ENCODE data around the gene TDG.

The TDG gene

GRCh38 chr12:103965590-103966504 lies at the start of gene TDG:
Gene TDG, plus strand, starts transcription at chr12:103965872. Its CDS starts 166 bp downstream, at chr12:103966038.
- DNase-seq = peak; percentile 99

GRCh38 chr12:103917873-103918272 lies 47.8 kb upstream of the TDG start:
- no peak for DNase-seq

DNA sequence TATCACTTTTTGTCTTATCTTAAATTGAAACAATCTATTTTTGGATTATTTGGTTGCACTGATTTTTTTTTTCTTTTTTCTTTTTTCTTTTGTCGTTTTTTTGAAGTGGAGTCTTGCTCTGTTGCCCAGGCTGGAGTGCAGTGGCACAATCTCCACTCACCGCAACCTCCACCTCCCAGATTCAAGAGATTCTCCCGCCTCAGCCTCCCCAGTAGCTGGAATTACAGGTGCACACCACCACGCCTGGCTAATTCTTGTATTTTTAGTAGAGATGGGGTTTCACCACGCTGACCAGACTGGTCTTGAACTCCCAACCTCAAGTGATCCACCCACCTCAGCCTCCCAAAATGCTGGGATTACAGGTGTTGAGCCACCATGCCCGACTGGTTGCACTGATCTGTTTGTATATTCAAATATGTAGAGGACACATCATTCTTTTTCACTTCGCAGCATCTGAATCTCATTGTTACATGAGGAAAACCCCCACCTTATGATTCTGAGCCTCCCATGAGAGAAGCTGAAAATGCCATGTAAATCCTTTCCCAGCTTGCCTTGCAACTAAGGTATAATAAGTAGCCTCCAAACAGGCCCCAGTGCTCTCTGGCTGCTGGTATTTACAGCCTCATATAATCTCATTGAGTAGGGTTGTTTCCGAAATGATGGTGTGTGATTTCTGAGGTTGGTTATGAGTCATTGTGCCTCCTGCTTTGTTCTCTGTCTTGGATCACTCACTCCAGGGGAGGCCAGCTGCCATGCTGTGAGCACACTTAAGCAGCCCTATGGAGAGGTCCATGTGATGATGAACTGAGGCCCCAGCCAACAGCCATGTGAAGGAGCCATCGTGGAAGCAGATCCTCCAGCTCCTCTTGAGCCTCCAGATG lies 40.7 kb upstream of the TDG start:
- no peak for DNase-seq

- DNase-seq = peak; percentile 35
Observed at GRCh38 chr12:103928682-103929045, 37.0 kb upstream of the TDG start.

- peak; percentile 95 for DNase-seq
Observed at GRCh38 chr12:103929046-103929783, 36.5 kb upstream of the TDG start.

- no peak for DNase-seq
Observed at GRCh38 chr12:103929784-103930033, 36.0 kb upstream of the TDG start.

- peak; percentile 99 for DNase-seq
Observed at GRCh38 chr12:103930034-103930786, 35.5 kb upstream of the TDG start, which contains the start of gene HSP90B1. Gene HSP90B1, plus strand, starts transcription at chr12:103930410. Its CDS starts 106 bp downstream, at chr12:103930516.

DNA sequence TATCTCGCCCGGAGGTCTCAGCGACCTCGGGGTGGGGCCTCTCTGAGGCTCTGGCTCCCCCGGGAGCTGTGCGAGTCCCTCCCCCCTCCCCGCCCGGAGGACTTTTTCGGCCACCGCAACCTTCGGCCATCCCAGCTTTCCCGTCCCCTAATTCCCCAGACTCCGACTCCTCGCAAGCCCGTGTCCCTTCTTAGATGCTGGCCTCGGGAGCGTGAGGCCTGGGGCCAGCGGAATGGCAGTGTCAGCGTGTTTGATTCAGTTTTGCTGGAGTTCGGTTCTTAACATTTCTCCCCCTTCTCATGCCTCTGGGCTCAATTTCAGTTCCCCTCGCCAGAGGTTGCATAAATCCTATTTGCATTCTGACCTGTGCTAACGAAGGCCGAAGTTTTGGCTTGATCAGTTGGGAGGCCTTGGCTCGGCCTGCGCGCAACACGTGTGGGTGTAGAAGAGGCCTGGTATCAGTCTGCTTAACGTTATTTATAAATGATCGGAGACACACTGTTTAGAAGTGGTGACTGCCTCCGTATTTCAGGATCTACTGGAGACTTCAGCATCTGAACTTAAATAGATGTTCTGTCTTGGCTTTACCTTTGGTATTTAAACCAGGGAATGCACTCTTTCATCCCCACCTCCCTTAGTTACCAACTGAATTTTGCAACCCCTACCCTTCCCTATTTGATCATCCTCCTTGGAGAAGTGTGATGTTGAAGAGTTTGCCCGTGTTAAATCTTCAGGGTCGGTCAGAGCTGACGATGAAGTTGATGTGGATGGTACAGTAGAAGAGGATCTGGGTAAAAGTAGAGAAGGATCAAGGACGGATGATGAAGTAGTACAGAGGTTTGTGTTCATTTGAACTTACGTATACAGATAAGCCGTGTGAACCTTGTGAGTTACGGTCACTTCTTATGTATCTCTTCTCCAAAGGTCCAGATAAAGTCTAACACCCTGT lies 34.6 kb upstream of the TDG start:
- peak; percentile 39 for DNase-seq

- no peak for DNase-seq
Observed at GRCh38 chr12:103933237-103933636, 32.4 kb upstream of the TDG start.

GRCh38 chr12:103936679-103937078 lies 29.0 kb upstream of the TDG start:
- DNase-seq = no peak

- no peak for DNase-seq
Observed at GRCh38 chr12:103944964-103945363, 20.7 kb upstream of the TDG start.

GRCh38 chr12:103947871-103948555 lies 17.7 kb upstream of the TDG start:
- DNase-seq = no peak

GRCh38 chr12:103948746-103949406 lies 16.8 kb upstream of the TDG start:
- DNase-seq = no peak

- DNase-seq = no peak
Observed at GRCh38 chr12:103952497-103952896, 13.2 kb upstream of the TDG start.

GRCh38 chr12:103955811-103956508 lies 9.7 kb upstream of the TDG start:
- no peak for DNase-seq

- peak; percentile 67 for DNase-seq
Observed at GRCh38 chr12:103956509-103957027, 9.1 kb upstream of the TDG start.

DNA sequence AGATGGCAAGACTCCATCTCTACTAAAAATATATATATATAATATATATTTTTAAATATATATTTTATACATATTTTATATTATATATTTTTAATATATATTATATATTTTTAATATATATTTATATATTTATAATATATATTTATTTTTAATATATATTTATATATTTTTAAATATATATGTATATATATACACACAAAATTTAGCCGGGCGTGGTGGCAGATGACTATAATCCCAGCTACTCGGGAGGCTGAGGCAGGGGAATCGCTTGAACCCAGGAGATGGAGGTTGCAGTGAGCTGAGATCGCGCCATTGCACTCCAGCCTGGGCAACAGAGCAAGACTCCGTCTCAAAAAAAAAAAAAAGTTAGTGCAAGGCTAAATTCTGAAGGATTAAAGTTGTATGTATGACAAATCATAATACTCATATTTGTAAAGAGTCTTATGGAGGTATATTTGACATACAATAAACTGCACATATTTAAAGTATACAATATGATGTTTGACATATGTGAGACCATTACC lies 7.7 kb upstream of the TDG start:
- no peak for DNase-seq

DNA sequence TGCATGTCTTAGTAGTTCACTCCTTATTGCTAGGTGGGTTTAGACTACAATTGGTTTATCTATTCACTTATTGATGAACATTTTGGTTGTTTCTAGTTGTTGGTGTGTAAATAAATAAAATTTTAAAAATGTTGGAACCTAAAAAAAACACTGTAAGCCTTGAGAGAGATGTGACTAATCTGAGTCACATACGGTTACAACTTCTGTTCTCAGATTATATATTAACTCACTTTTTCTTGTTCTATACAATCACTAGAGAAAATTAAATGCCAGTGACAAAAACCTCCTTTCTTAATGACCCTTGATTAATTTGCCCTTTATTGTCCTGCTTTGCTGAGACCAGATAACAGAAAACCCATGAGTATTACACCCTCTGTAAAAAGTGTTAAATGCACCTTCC lies 7.1 kb upstream of the TDG start:
- no peak for DNase-seq
